ENCODE results near the gene FGD3. TPM values are rescaled to one million over a fixed set of nuclear protein-coding genes. Genes with fewer than 3 reads are reported as not detected.

Gene FGD3
- polyA plus RNA-seq, 1 experiment: not detected

DNA sequence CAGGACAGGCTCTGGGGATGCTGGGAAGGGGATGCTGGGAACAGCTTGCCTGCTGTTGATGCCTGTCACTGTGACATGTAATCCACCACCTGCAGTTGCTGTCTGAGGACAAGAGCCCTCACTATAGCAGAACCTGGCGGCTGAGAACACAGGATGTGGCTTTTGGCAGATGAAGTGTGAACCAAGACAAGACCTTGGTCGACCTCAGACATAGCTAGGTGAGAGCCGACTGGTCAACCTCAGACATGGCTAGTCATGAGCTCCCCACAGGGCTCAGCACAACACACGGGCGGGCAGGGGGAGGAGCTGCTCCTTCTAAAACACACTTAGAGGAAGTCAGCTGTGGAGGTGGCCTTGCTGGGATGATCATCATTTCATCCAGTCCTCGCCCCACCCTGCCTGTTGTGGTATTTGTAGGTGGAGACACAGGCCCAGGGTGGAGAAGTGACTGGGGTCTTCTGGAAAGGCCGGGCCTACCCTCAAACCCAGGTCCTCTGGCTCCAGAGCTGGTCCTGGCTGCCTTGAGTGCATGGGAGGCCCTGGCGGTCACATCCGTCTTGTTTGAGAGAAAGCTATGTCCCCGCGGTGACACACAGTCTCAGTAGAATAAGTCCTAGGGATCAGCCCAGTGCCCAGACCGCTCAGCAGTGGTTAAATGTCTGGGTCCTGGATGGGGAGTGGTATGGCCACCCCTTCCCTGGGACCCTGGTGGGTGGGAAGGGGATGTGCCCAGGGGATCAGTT is 117.2 kb downstream of the FGD3 start:
- DNase-seq (ENCODE audit: low read depth, low spot score): no peak
- H3K9me3 ChIP-seq (ENCODE audit: control insufficient read depth, insufficient read depth, low read length): no peaks in the 10 kb centered on the region; the same call in 1 of the 2 replicates
- ChIA-PET CTCF (no interaction called here), POLR2A (no interaction called here)
- H3K4me3 ChIP-seq (ENCODE audit: low read depth, low read length): no peak overlapping the region
- peaks cover 7% of the 10 kb centered on the region for H3K27me3 ChIP-seq (ENCODE audit: control insufficient read depth, insufficient read depth, low read length)
- no peak for TF ChIP-seq CTCF (IDR thresholded peaks at IDR 0.05; ENCODE audit: low read depth, low read length)
- no peak overlapping the region for H3K27ac ChIP-seq (ENCODE audit: low read depth, low read length)

DNA sequence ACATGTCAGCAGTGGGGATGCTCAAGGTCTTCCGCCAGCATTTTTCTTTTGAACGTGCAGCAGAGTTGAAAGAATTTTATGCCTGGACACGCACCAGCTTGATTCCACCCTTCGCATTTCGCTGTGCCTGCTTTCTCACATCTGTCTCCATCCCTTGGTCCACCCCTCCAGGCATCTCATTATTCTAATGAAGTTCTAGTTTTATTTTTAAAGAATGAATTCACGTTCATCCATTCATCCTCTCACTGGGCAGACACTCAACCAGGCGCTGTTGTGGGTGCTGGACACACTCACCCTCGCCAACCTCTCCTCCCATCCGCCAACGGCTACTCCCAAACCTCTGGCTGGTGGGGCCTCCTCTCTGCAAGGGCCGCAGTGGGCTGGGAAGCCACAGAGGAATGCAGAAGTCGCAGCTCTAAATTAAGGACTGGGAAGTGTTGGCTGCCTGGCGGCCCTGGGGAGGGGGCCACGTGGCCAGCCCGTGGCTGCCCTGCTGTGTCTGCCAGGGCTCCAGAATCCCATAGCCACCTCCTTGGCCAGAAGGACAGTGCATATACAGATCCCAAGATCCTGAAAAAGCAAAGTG is 117.9 kb downstream of the FGD3 start:
- no peak overlapping the region for H3K4me3 ChIP-seq (ENCODE audit: low read depth, low read length)
- CTCF ChIA-PET: no interaction called here
- H3K9me3 ChIP-seq (ENCODE audit: control insufficient read depth, insufficient read depth, low read length): no peaks in the 10 kb centered on the region; the same call in 1 of the 2 replicates
- no peak overlapping the region for H3K27ac ChIP-seq (ENCODE audit: low read depth, low read length)
- H3K27me3 ChIP-seq (ENCODE audit: control insufficient read depth, insufficient read depth, low read length): peaks cover 2% of the 10 kb centered on the region
- TF ChIP-seq CTCF (IDR thresholded peaks at IDR 0.05; ENCODE audit: low read depth, low read length): no peak
- DNase-seq (ENCODE audit: low read depth, low spot score): no peak
- POLR2A ChIA-PET: no interaction called here

GRCh38 chr9:93066978-93067603 is 119.8 kb downstream of the FGD3 start:
- no peak for TF ChIP-seq CTCF (IDR thresholded peaks at IDR 0.05; ENCODE audit: low read depth, low read length)
- CTCF ChIA-PET: no interaction called here

GRCh38 chr9:93068956-93069355 is 121.6 kb downstream of the FGD3 start:
- TF ChIP-seq CTCF (IDR thresholded peaks at IDR 0.05; ENCODE audit: low read depth, low read length): no peak
- Histone ChIP-seq H3K27ac (ENCODE audit: low read depth, low read length) (no peak overlapping the region), H3K27me3 (ENCODE audit: control insufficient read depth, insufficient read depth, low read length) (no peaks in the 10 kb centered on the region), H3K9me3 (ENCODE audit: control insufficient read depth, insufficient read depth, low read length) (no peaks in the 10 kb centered on the region; the same call in 1 of the 2 replicates), H3K4me3 (ENCODE audit: low read depth, low read length) (no peak overlapping the region)
- ChIA-PET POLR2A (no interaction called here), CTCF (interaction anchor here (0.7 kb wide), 1 partner anchor 40 kb away, joined by 3 read pairs; no protein-coding TSS in a partner anchor)
- no peak for DNase-seq (ENCODE audit: low read depth, low spot score)

More at GRCh38 chr9:93066978-93067603, 119.8 kb downstream of the FGD3 start:
- no peak overlapping the region for H3K27ac ChIP-seq (ENCODE audit: low read depth, low read length)
- DNase-seq (ENCODE audit: low read depth, low spot score): no peak
- H3K27me3 ChIP-seq (ENCODE audit: control insufficient read depth, insufficient read depth, low read length): peaks cover 2% of the 10 kb centered on the region
- POLR2A ChIA-PET: no interaction called here
- H3K4me3 ChIP-seq (ENCODE audit: low read depth, low read length): no peak overlapping the region
- no peaks in the 10 kb centered on the region; the same call in 1 of the 2 replicates for H3K9me3 ChIP-seq (ENCODE audit: control insufficient read depth, insufficient read depth, low read length)

- Histone ChIP-seq H3K4me3 (ENCODE audit: low read depth, low read length) (no peak overlapping the region), H3K27me3 (ENCODE audit: control insufficient read depth, insufficient read depth, low read length) (no peaks in the 10 kb centered on the region), H3K27ac (ENCODE audit: low read depth, low read length) (no peak overlapping the region), H3K9me3 (ENCODE audit: control insufficient read depth, insufficient read depth, low read length) (no peaks in the 10 kb centered on the region)
- DNase-seq (ENCODE audit: low read depth, low spot score): no peak
- TF ChIP-seq CTCF (IDR thresholded peaks at IDR 0.05; ENCODE audit: low read depth, low read length): no peak
- CTCF ChIA-PET: interaction anchor here (1.0 to 1.2 kb wide), 2 partner anchors 9 to 37 kb away, joined by 3 to 4 read pairs; no protein-coding TSS in a partner anchor
- POLR2A ChIA-PET: no interaction called here
Observed at GRCh38 chr9:93071464-93071863, 124.1 kb downstream of the FGD3 start.
